ENCODE results near the gene PRUNE2. TPM values are rescaled to one million over a fixed set of nuclear protein-coding genes. Genes with fewer than 3 reads are reported as not detected.

Gene PRUNE2
- total RNA-seq, 2 donors from 2014 or later: 12.1 to 90.0 TPM

GRCh38 chr9:76932265-76932664, 26.4 kb upstream of the PRUNE2 start:
- TF ChIP-seq, protein P1, sequence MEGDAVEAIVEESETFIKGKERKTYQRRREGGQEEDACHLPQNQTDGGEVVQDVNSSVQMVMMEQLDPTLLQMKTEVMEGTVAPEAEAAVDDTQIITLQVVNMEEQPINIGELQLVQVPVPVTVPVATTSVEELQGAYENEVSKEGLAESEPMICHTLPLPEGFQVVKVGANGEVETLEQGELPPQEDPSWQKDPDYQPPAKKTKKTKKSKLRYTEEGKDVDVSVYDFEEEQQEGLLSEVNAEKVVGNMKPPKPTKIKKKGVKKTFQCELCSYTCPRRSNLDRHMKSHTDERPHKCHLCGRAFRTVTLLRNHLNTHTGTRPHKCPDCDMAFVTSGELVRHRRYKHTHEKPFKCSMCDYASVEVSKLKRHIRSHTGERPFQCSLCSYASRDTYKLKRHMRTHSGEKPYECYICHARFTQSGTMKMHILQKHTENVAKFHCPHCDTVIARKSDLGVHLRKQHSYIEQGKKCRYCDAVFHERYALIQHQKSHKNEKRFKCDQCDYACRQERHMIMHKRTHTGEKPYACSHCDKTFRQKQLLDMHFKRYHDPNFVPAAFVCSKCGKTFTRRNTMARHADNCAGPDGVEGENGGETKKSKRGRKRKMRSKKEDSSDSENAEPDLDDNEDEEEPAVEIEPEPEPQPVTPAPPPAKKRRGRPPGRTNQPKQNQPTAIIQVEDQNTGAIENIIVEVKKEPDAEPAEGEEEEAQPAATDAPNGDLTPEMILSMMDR (IDR thresholded peaks at IDR 0.05): no peak
- no peak for DNase-seq
- intact Hi-C loops (cut with DNase I): no loop called here
- no peaks in the 10 kb centered on the region for H3K27me3 ChIP-seq
- H3K27ac ChIP-seq: no peak overlapping the region
- H3K9me3 ChIP-seq: no peaks in the 10 kb centered on the region
- no peaks in the 10 kb centered on the region for H3K36me3 ChIP-seq
- no peaks in the 10 kb centered on the region for H3K4me1 ChIP-seq
- no peak overlapping the region for H3K9ac ChIP-seq (ENCODE audit: low read depth in 2 of 2, low read length in 2 of 2)
- H3K4me3 ChIP-seq: no peak overlapping the region

GRCh38 chr9:76927540-76928240, 21.8 kb upstream of the PRUNE2 start:
- DNase-seq: no peak
- no peaks in the 10 kb centered on the region for H3K9me3 ChIP-seq
- H3K9ac ChIP-seq (ENCODE audit: low read depth in 2 of 2, low read length in 2 of 2): no peak overlapping the region
- TF ChIP-seq, protein P1 (IDR thresholded peaks at IDR 0.05): no peak
- H3K27ac ChIP-seq: no peak overlapping the region
- H3K4me1 ChIP-seq: no peaks in the 10 kb centered on the region
- no peaks in the 10 kb centered on the region for H3K27me3 ChIP-seq
- H3K36me3 ChIP-seq: no peaks in the 10 kb centered on the region
- H3K4me3 ChIP-seq: no peak overlapping the region
- intact Hi-C loops (cut with DNase I): no loop called here

DNA sequence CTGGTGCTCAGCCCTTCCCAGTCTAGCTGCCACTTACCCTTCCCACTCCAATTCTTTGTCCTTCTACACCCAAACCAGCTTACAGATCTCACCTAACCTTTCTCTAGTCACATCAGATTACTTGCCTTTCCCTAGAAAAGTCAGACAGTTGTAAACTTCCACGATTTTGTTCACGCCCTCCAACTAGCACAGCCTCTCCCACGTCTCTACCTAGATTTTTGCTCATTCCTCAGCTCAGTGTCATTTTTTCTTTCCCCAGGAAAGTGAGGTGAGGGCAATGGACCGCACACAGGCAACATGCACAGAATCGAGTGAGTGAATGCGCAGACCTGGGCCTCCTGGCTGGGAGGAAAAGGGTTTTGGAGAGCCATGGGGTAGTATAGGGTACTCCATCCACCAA, 20.9 kb upstream of the PRUNE2 start:
- no peaks in the 10 kb centered on the region for H3K27me3 ChIP-seq
- TF ChIP-seq, protein P1 (IDR thresholded peaks at IDR 0.05): no peak
- H3K4me1 ChIP-seq: no peaks in the 10 kb centered on the region
- H3K4me3 ChIP-seq: no peak overlapping the region
- DNase-seq: no peak
- H3K27ac ChIP-seq: no peak overlapping the region
- no peaks in the 10 kb centered on the region for H3K9me3 ChIP-seq
- H3K9ac ChIP-seq (ENCODE audit: low read depth in 2 of 2, low read length in 2 of 2): no peak overlapping the region
- intact Hi-C loops (cut with DNase I): no loop called here
- no peaks in the 10 kb centered on the region for H3K36me3 ChIP-seq

GRCh38 chr9:76926324-76926741, 20.4 kb upstream of the PRUNE2 start:
- H3K36me3 ChIP-seq: no peaks in the 10 kb centered on the region
- no peak overlapping the region for H3K27ac ChIP-seq
- no peaks in the 10 kb centered on the region for H3K9me3 ChIP-seq
- no peaks in the 10 kb centered on the region for H3K4me1 ChIP-seq
- H3K9ac ChIP-seq (ENCODE audit: low read depth in 2 of 2, low read length in 2 of 2): no peak overlapping the region
- H3K27me3 ChIP-seq: no peaks in the 10 kb centered on the region
- TF ChIP-seq, protein P1 (IDR thresholded peaks at IDR 0.05): no peak
- H3K4me3 ChIP-seq: no peak overlapping the region
- intact Hi-C loops (cut with DNase I): no loop called here
- DNase-seq: no peak

DNA sequence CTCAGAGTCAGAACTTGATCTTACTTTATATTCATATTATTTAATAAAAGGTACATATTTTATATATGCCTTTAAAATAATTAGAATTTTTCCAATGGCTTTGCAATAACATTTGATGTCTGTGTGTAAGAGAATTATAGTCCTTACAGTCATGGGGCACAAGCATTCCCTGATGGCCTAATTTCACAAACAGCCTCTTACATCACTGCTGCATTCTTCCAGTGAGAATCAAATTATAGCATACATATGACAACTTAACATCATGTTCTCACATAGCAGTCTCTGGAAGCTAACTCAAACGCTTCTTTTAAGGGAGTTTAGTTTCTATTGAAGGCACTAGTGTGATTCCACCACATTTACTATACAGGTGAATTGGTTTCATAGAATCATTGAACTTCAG, 15.3 kb upstream of the PRUNE2 start:
- intact Hi-C loops (cut with DNase I): no loop called here
- Histone ChIP-seq H3K9me3 (no peaks in the 10 kb centered on the region), H3K36me3 (no peaks in the 10 kb centered on the region), H3K9ac (ENCODE audit: low read depth in 2 of 2, low read length in 2 of 2) (no peak overlapping the region), H3K4me1 (no peaks in the 10 kb centered on the region), H3K4me3 (no peak overlapping the region), H3K27me3 (no peaks in the 10 kb centered on the region), H3K27ac (no peak overlapping the region)
- DNase-seq: no peak
- TF ChIP-seq, protein P1 (IDR thresholded peaks at IDR 0.05): no peak
